Ovary (tissue), 3 donors: ENCODE measurements around the gene TJP1.

Source experiments
- EP300 ChIP-seq: sonication (generic); formaldehyde crosslinking; IDR thresholded peaks from one replicate; pipeline ENCODE4 v1.6.1; 2017; ENCODE audit warnings: antibody characterized with exemption
- TF ChIP-seq, protein P1 (sequence below), 3 donors: fragments of 450-650 bp in 2 of 3; fragments of 200-600 bp in 1 of 3; IDR thresholded peaks; one replicate each; pipeline versions ENCODE4 v1.5.1 to v1.8.0; 2016 to 2022; ENCODE audit warnings: antibody characterized with exemption in 3 of 3, mild to moderate bottlenecking in 1 of 3
- donor health status: DM: no; HTN: no; CAD: no.

DNA sequence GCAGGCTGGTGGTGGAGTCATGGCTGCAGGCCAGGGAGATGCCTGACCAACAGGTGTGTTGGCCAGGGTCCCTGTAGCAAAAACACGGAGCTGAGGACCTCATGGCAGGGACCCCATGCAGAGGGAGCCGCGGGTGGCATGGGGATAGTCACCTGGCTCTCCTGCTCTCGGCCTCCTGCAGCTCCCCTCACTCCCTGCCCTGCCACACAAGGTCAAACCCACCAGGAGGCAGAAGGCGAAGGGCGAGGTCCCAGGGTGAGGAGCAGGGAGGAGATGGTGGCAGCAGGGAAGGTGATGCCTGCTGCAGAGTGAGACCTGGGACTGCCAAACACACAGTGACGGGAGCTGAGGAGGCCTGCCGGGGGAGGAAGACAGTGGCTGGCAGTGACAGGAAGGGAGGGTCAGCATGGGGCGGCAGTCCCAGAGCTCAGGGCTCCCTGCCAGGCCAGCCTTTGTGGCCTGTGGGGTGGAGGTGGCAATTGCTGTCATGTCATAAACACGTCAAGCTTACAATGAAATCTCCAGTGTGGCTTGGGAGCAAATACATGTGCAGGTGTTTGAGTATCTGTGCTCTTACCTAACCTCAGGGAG, 144.3 kb downstream of the TJP1 start:
- TF ChIP-seq, protein P1, sequence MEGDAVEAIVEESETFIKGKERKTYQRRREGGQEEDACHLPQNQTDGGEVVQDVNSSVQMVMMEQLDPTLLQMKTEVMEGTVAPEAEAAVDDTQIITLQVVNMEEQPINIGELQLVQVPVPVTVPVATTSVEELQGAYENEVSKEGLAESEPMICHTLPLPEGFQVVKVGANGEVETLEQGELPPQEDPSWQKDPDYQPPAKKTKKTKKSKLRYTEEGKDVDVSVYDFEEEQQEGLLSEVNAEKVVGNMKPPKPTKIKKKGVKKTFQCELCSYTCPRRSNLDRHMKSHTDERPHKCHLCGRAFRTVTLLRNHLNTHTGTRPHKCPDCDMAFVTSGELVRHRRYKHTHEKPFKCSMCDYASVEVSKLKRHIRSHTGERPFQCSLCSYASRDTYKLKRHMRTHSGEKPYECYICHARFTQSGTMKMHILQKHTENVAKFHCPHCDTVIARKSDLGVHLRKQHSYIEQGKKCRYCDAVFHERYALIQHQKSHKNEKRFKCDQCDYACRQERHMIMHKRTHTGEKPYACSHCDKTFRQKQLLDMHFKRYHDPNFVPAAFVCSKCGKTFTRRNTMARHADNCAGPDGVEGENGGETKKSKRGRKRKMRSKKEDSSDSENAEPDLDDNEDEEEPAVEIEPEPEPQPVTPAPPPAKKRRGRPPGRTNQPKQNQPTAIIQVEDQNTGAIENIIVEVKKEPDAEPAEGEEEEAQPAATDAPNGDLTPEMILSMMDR (IDR thresholded peaks at IDR 0.05): no peak
- no peak for TF ChIP-seq EP300
